GM12892 (cell line): Measurements from ENCODE around the gene CYB561A3.

Source experiments
- POLR2A ChIP-seq: IDR thresholded peaks from 2 replicates; pipeline ENCODE4 v1.6.1; 2011; ENCODE audit warnings: low read depth, low read length, control low read depth
- POLR2AphosphoS5 ChIP-seq: IDR thresholded peaks from 2 replicates; pipeline ENCODE4 v1.6.1; 2011; ENCODE audit warnings: low read depth, low read length, control low read depth
- TAF1 ChIP-seq: IDR thresholded peaks from 2 replicates; pipeline ENCODE4 v1.6.1; 2011; ENCODE audit warnings: low read depth, mild to moderate bottlenecking, control low read depth, low read length, borderline replicate concordance

DNA sequence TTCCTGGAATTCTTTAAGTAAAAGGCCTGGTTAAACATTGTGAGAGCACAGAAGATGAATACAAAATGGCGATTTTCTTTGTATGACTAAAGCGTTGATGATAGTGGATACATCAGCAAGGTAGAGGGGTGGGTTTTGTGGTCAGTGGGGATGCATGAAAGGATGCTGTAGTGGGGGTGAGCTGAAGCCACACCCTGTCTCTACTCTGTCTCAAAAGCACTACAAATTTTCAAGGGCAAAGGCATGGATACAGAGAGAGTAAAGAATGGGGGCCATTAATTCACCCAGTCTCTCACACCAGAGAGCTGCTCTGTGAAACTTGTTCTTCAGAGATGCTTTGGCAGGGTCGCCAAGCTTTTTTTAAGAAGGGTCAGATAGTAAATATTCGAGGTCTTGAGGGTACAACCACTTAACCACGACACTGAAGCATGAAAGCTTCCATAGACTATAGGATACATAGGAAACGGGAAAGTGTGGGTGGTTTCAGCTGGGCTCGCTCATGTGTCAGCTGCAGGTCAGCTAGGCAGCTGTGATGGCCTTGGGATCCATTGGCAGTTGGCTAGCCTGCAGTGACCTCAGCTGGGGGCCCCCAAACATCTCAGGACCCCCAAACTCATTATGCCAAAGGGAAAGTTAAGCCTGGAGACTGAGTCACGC is 8.8 kb upstream of the CYB561A3 start:
- no peak for TF ChIP-seq POLR2A
- no peak for TF ChIP-seq TAF1
- TF ChIP-seq POLR2AphosphoS5: no peak
